Suprapubic skin (tissue), 4 donors: ENCODE results near the gene NIM1K. TPM values are rescaled to one million over a fixed set of nuclear protein-coding genes. Genes with fewer than 3 reads are reported as not detected.
"Not testable (repeated sequence)": the region's sequence is repeated elsewhere in the genome, so short reads cannot be mapped to it uniquely, and the experiment has no call there.

ENCODE experiments used
- DNase-seq, 2 donors: peaks; one replicate each; pipeline ENCODE4 v3.0.0-alpha.2; 2019; ENCODE audit warnings: low spot score in 2 of 2
- H3K27ac ChIP-seq: fragments of 200-600 bp; sonication (generic); one replicate; pipeline ENCODE4 v1.5.1; 2019
- H3K27me3 ChIP-seq: fragments of 200-600 bp; sonication (generic); one replicate; pipeline ENCODE4 v1.5.1; 2019
- H3K36me3 ChIP-seq: fragments of 200-600 bp; sonication (generic); one replicate; pipeline ENCODE4 v1.5.1; 2019
- H3K4me1 ChIP-seq: fragments of 200-600 bp; sonication (generic); one replicate; pipeline ENCODE4 v1.5.1; 2019
- H3K4me3 ChIP-seq: fragments of 200-600 bp; sonication (generic); one replicate; pipeline ENCODE4 v1.5.1; 2019; ENCODE audit warnings: mild to moderate bottlenecking
- H3K9me3 ChIP-seq: fragments of 200-600 bp; sonication (generic); one replicate; pipeline ENCODE4 v1.5.1; 2019
- CTCF ChIP-seq, 2 donors: fragments of 200-600 bp in 1 of 2; fragments of 450-650 bp in 1 of 2; sonication (generic) in 1 of 2; IDR thresholded peaks; one replicate each; pipeline ENCODE4 v1.5.1; 2016 to 2019; ENCODE audit warnings: antibody characterized with exemption in 2 of 2, mild to moderate bottlenecking in 1 of 2, moderate library complexity in 1 of 2
- EP300 ChIP-seq: sonication (generic); formaldehyde crosslinking; IDR thresholded peaks from one replicate; pipeline ENCODE4 v1.6.1; 2017; ENCODE audit warnings: antibody characterized with exemption
- POLR2A ChIP-seq, 2 donors: fragments of 450-650 bp; IDR thresholded peaks; one replicate each; pipeline ENCODE4 v1.6.1; 2017; ENCODE audit warnings: antibody characterized with exemption in 2 of 2, mild to moderate bottlenecking in 2 of 2, moderate library complexity in 2 of 2
- POLR2AphosphoS5 ChIP-seq, 3 donors: sonication (generic); formaldehyde crosslinking; IDR thresholded peaks; one replicate each; pipeline ENCODE4 v1.6.1; 2017; ENCODE audit warnings: antibody characterized with exemption in 3 of 3
- WGBS: methylation state at CpG from one replicate; pipeline ENCODE4 v1.1.5; 2018; 5-methylcytosine and 5-hydroxymethylcytosine counted together
- total RNA-seq, 4 donors: library from RNA; depleted of rRNA; stranded (reverse); fragments of >200 nt; gene quantifications; one replicate each; pipeline ENCODE4 v1.1.0, GENCODE V29; 2016

Gene NIM1K
- total RNA-seq, 4 donors from 2014 or later = 0.45 to 3.0 (median 1.2) TPM

GRCh38 chr5:43182421-43182820, 9.6 kb upstream of the NIM1K start:
- Histone ChIP-seq H3K27ac (no peak overlapping the region), H3K27me3 (no peaks in the 10 kb centered on the region), H3K4me3 (no peak overlapping the region), H3K36me3 (peaks cover 2% of the 10 kb centered on the region), H3K4me1 (no peaks in the 10 kb centered on the region), H3K9me3 (no peaks in the 10 kb centered on the region)
- no peak for TF ChIP-seq POLR2AphosphoS5 (IDR thresholded peaks at IDR 0.05)
- no peak for TF ChIP-seq CTCF (IDR thresholded peaks at IDR 0.05)
- no peak for TF ChIP-seq POLR2A (IDR thresholded peaks at IDR 0.05)
- TF ChIP-seq EP300 = no peak
- DNase-seq = no peak
- WGBS = 97% methylated on average over 10 of the region's 10 CpGs

GRCh38 chr5:43183101-43183500, 8.9 kb upstream of the NIM1K start:
- not testable (repeated sequence) for H3K27ac ChIP-seq, H3K4me3 ChIP-seq, H3K36me3 ChIP-seq, H3K4me1 ChIP-seq, DNase-seq, H3K9me3 ChIP-seq, H3K27me3 ChIP-seq
- 97% methylated on average over 11 of the region's 11 CpGs for WGBS

GRCh38 chr5:43190755-43191603, 1.0 kb upstream of the NIM1K start:
- Histone ChIP-seq H3K27ac (no peak overlapping the region), H3K4me3 (peak overlapping the region; percentile 66), H3K36me3 (no peaks in the 10 kb centered on the region), H3K4me1 (peaks cover 28% of the 10 kb centered on the region), H3K27me3 (peaks cover 8% of the 10 kb centered on the region), H3K9me3 (no peaks in the 10 kb centered on the region)
- no peak for TF ChIP-seq CTCF (IDR thresholded peaks at IDR 0.05)
- no peak for TF ChIP-seq POLR2A (IDR thresholded peaks at IDR 0.05)
- TF ChIP-seq EP300 = no peak
- no peak for TF ChIP-seq POLR2AphosphoS5 (IDR thresholded peaks at IDR 0.05)
- DNase-seq = no peak
- WGBS = 32% methylated on average over 10 of the region's 10 CpGs

GRCh38 chr5:43192558-43193180, 644 bp downstream of the NIM1K start:
- peak overlapping the region; percentile 66 for H3K4me3 ChIP-seq
- TF ChIP-seq POLR2A (IDR thresholded peaks at IDR 0.05) (no peak), POLR2AphosphoS5 (IDR thresholded peaks at IDR 0.05) (no peak), CTCF (IDR thresholded peaks at IDR 0.05) (no peak), EP300 (no peak)
- peaks cover 28% of the 10 kb centered on the region for H3K4me1 ChIP-seq
- H3K27me3 ChIP-seq = peaks cover 8% of the 10 kb centered on the region
- no peaks in the 10 kb centered on the region for H3K36me3 ChIP-seq
- H3K27ac ChIP-seq = peak overlapping the region; percentile 64
- DNase-seq = peak; percentile 63 to 81
- no peaks in the 10 kb centered on the region for H3K9me3 ChIP-seq
- WGBS = under 1% methylated on average over 18 of the region's 49 CpGs

- 2% methylated on average over 12 of the region's 12 CpGs for WGBS
- Histone ChIP-seq H3K36me3 (no peaks in the 10 kb centered on the region), H3K4me1 (peaks cover 28% of the 10 kb centered on the region), H3K27ac (peak overlapping the region; percentile 64), H3K4me3 (peak overlapping the region; percentile 66), H3K27me3 (peaks cover 8% of the 10 kb centered on the region), H3K9me3 (no peaks in the 10 kb centered on the region)
- no peak for DNase-seq
- TF ChIP-seq CTCF (IDR thresholded peaks at IDR 0.05) = no peak
- TF ChIP-seq EP300 = no peak
- peak in 1 of 3 donors; percentile 61 for TF ChIP-seq POLR2AphosphoS5 (IDR thresholded peaks at IDR 0.05)
Measured at GRCh38 chr5:43193181-43193893, 1.3 kb downstream of the NIM1K start.
